Measurements from ENCODE around the gene PRKAG2. TPM values are rescaled to one million over a fixed set of nuclear protein-coding genes. Genes with fewer than 3 reads are reported as not detected.

Gene PRKAG2
- total and polyA plus RNA-seq, 8 donors = 19.9 to 302 (median 60.9) TPM

DNA sequence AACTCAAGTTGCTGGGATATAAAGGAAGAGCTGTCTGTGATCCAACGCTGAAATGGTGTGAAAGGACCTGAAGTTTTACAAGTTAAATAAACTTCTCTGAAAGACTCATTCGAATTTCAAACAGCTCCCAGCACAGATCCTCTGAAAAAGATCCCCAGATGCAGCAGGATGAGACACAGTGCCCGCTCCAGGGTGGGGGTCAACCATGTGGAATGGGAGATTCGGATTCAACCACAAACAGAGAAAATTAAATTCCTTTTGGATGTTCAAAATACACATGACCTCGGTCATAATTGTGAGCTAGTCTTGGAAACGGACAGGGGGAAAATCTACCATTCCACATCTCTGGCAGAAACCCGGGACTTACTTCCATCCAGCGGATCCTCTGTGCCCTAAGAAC, 119.6 kb downstream of the PRKAG2 start:
- DNase-seq = no peak
- WGBS, 5 donors = 61 to 82% (median 71%) methylated on average over 8 of the region's 8 CpGs
- peaks cover 0 to 5% (median 0%) of the 10 kb centered on the region in 4 donors for H3K36me3 ChIP-seq

GRCh38 chr7:151756866-151757265, 120.0 kb downstream of the PRKAG2 start:
- no peaks in the 10 kb centered on the region for H3K27me3 ChIP-seq
- H3K27ac ChIP-seq = peak overlapping the region in 4 of 5 donors; percentile 78 to 88 (median 80)
- intact Hi-C loops (cut with DNase I; ENCODE audit: low total_unique reads) = no loop called here
- no peak overlapping the region for H3K4me3 ChIP-seq
- peaks cover 0 to 5% (median 0%) of the 10 kb centered on the region in 4 donors for H3K36me3 ChIP-seq
- no peak for DNase-seq
- WGBS, 5 donors = 79 to 88% (median 84%) methylated on average over 13 of the region's 13 CpGs
- peaks cover 32 to 61% (median 47%) of the 10 kb centered on the region in 4 donors for H3K4me1 ChIP-seq
- H3K9me3 ChIP-seq = no peaks in the 10 kb centered on the region
- TF ChIP-seq POLR2A (IDR thresholded peaks at IDR 0.05) = no peak

More for the DNA sequence above, 119.6 kb downstream of the PRKAG2 start:
- no peak overlapping the region for H3K4me3 ChIP-seq
- no peaks in the 10 kb centered on the region for H3K27me3 ChIP-seq
- intact Hi-C loops (cut with DNase I; ENCODE audit: low total_unique reads) = no loop called here
- no peak for TF ChIP-seq EP300 (IDR thresholded peaks at IDR 0.05)
- TF ChIP-seq POLR2AphosphoS5 (IDR thresholded peaks at IDR 0.05) = no peak
- TF ChIP-seq POLR2A (IDR thresholded peaks at IDR 0.05) = no peak
- TF ChIP-seq CTCF (IDR thresholded peaks at IDR 0.05) = no peak
- H3K9me3 ChIP-seq = no peaks in the 10 kb centered on the region
- peak overlapping the region in 4 of 5 donors; percentile 53 to 88 (median 80) for H3K27ac ChIP-seq
- H3K4me1 ChIP-seq = peaks cover 32 to 61% (median 47%) of the 10 kb centered on the region in 4 donors

DNA sequence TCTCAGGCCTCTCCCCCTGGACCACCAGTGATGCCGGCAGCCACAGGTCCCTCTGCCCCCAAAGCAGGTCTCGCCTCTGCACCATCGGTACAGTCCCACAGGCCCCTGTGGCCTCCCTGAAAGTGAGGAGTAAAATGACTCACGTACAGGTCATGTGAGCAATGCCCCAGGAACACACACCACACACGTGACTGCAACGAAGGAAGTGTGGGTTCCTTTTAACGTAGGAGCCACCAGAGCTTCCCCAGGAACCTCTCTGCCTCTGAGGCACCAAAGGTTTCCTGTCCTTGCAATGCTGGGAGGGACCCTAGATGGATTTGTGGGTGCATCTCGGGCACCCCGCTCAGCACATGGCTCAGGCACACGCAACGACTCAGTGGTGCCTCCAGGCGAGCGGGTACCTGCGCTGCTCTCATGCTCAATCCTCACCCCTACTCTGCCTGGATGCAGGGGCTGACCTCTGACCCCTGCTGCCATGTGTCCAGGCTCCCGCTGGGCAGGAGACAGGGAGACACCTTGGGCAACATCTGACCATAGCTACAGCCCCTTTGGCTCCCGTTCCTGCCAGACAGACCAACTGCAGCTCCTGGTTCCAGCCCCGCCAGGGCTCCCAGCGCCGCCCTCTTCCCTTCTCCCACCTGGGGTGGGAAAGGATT, 120.7 kb downstream of the PRKAG2 start:
- Histone ChIP-seq H3K27ac (peak overlapping the region; percentile 1 to 88 (median 79)), H3K27me3 (no peaks in the 10 kb centered on the region), H3K4me1 (peaks cover 32 to 61% (median 47%) of the 10 kb centered on the region in 4 donors), H3K36me3 (peaks cover 0 to 5% (median 0%) of the 10 kb centered on the region in 4 donors), H3K4me3 (no peak overlapping the region), H3K9me3 (no peaks in the 10 kb centered on the region)
- intact Hi-C loops (cut with DNase I; ENCODE audit: low total_unique reads) = no loop called here
- no peak for DNase-seq
- 64 to 85% (median 82%) methylated on average over 9 to 19 of the region's 19 CpGs for WGBS, 5 donors
- no peak for TF ChIP-seq POLR2A (IDR thresholded peaks at IDR 0.05)
- TF ChIP-seq POLR2AphosphoS5 (IDR thresholded peaks at IDR 0.05) = peak in 1 of 3 donors; percentile 15
- no peak for TF ChIP-seq CTCF (IDR thresholded peaks at IDR 0.05)
- TF ChIP-seq EP300 (IDR thresholded peaks at IDR 0.05) = no peak

DNA sequence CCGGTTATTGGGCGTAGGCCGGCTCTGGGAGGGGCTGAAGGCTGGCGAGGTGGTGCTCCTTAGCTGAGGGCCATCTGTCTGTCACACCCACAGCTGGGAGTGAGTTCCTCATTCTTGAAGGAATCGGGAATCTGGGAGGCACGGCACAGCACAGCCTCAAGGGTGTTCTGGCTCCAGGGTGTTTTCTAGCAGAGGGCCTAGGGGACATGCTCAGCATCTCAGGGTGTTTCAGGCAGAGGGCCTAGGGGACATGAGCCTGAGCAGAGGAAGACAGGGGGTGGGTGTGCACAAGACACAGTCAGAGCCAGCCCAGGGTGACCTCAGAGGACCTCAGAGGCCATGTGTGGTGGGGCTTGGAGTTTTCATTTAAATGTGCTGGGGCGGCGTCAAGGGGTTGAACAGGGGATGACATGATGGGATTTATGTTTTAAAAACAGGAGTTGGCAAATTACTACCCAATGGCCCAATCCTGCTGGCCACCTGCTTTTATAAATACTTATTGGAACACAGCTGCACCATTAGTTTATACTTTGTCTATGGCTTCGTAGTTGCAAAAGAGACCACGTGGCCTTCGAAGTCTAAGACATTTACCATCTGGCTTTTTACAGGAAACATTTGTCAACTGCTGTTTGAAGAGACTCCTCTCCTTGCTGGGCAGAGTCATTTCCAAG, 121.6 kb downstream of the PRKAG2 start:
- Histone ChIP-seq H3K4me3 (no peak overlapping the region), H3K27me3 (no peaks in the 10 kb centered on the region), H3K9me3 (no peaks in the 10 kb centered on the region), H3K36me3 (peaks cover 0 to 5% (median 0%) of the 10 kb centered on the region in 4 donors), H3K27ac (peak overlapping the region; percentile 23 to 88 (median 79)), H3K4me1 (peaks cover 32 to 61% (median 47%) of the 10 kb centered on the region in 4 donors)
- DNase-seq = peak in 1 of 2 donors; percentile 56
- intact Hi-C loops (cut with DNase I; ENCODE audit: low total_unique reads) = no loop called here
- no peak for TF ChIP-seq EP300 (IDR thresholded peaks at IDR 0.05)
- peak; percentile 83 to 95 (median 91) for TF ChIP-seq POLR2AphosphoS5 (IDR thresholded peaks at IDR 0.05)
- 69 to 76% (median 73%) methylated on average over 8 to 11 of the region's 11 CpGs for WGBS, 5 donors

DNA sequence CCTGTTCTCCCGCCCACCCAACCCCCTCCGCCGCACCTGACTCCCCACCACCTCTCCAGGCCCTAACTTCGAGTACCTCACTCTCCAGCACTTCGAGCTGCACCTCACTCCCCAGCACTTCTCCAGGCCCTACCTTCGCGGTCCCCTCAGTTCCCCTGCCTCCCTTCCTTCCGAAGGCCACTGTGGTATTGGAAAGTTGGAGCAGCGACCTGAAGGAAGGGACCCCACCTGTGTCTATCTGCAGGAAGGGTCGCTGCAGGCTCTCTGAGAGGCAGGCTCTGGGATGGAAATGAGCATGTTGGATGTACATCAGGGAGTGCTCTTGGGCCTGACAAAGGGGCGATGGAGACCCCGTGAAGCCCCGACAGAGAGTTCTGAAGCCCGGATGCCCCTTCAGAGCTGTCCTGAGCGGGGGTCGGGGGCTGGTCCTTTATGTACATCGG, 122.2 kb downstream of the PRKAG2 start:
- H3K9me3 ChIP-seq = no peaks in the 10 kb centered on the region
- intact Hi-C loops (cut with DNase I; ENCODE audit: low total_unique reads) = no loop called here
- H3K4me3 ChIP-seq = no peak overlapping the region
- TF ChIP-seq EP300 (IDR thresholded peaks at IDR 0.05) (no peak), CTCF (IDR thresholded peaks at IDR 0.05) (no peak), POLR2A (IDR thresholded peaks at IDR 0.05) (no peak), POLR2AphosphoS5 (IDR thresholded peaks at IDR 0.05) (no peak)
- peaks cover 32 to 60% (median 47%) of the 10 kb centered on the region in 4 donors for H3K4me1 ChIP-seq
- no peak for DNase-seq
- 90 to 94% (median 92%) methylated on average over 15 to 17 of the region's 17 CpGs for WGBS, 5 donors
- H3K27ac ChIP-seq = peak overlapping the region; percentile 23 to 88 (median 79)
- no peaks in the 10 kb centered on the region for H3K27me3 ChIP-seq
- peaks cover 0 to 5% (median 0%) of the 10 kb centered on the region in 4 donors for H3K36me3 ChIP-seq
